Measurements from ENCODE around the gene SERPINA1.

The SERPINA1 gene

DNA sequence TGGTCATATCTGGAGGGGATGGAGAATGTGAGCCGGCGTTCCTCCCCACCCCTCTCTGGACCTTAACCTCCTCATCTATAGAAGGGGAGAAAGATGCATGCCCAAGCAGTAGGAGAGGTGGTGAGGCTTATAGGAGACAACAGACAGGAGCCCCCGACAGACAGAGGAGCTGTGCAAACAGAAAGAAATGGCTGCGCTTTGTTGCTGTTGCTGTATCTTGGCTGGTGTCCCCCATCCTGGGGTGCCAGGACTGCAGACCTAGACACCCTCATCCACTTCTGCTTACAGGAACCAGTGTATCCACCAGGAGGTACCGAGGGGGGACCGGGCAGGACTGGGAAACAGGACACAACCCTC is 397 bp downstream of the SERPINA1 start:
- Histone ChIP-seq H3K27me3 (ENCODE audit: control insufficient read depth, insufficient read depth, low read length) (no peaks in the 10 kb centered on the region), H3K9me3 (ENCODE audit: control insufficient read depth, insufficient read depth, low read length) (no peaks in the 10 kb centered on the region), H3K9ac (ENCODE audit: low read depth, low read length) (no peak overlapping the region), H3K4me1 (ENCODE audit: control insufficient read depth, insufficient read depth, low read length) (no peaks in the 10 kb centered on the region), H3K4me3 (ENCODE audit: low read depth, low read length) (no peak overlapping the region), H3K36me3 (ENCODE audit: control insufficient read depth, insufficient read depth, low read length) (no peaks in the 10 kb centered on the region)

DNA sequence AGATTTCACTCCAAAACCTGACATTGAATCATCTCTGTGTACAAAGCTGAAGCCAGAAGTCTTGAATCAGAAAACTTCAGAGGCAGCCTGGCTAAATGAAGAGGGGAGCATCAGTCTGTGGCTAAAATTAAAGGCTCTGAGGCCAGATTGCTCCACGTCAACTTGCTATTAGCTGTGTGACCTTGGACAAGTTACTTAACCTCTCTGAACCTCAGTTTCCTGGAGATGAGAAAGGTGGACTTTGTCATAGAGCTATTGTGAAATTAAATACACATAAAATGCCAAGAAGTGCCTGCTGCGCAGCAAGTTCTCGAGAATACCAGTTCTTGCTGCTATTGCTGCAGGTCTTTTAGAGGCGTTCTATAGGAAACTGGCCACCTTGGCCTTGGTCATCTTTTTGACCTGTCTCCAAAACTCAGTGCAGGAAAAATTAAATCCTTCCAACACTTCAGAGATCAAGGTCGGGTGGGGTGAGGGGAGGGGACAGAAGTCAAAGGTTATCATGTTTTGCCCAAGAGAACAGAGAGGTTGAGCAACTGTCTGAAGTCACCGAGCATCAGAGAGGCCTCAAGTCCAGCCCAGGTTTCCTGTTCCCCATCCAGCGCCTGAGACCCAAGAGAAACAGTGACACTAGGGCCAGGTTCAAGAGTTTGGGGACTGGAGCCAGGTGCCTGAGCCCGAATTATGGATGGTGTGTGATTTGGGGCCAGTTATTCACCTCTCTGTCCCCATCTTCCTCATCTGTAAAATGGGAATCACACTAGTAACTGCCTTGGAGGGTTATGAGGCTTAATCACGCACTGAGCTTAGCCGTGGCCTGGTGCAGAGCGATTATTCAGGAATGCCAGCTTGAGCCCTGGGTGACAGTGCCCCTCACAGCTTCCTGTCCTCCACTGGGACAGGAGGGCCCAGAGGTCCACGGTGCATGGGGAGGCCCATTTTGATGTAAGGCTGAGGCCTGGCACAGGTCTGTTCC is 1.1 kb downstream of the SERPINA1 start:
- Histone ChIP-seq H3K4me1 (ENCODE audit: control insufficient read depth, insufficient read depth, low read length) (peaks cover 3% of the 10 kb centered on the region), H3K9me3 (ENCODE audit: control insufficient read depth, insufficient read depth, low read length) (no peaks in the 10 kb centered on the region), H3K36me3 (ENCODE audit: control insufficient read depth, insufficient read depth, low read length) (no peaks in the 10 kb centered on the region), H3K4me3 (ENCODE audit: low read depth, low read length) (no peak overlapping the region), H3K9ac (ENCODE audit: low read depth, low read length) (no peak overlapping the region), H3K27me3 (ENCODE audit: control insufficient read depth, insufficient read depth, low read length) (no peaks in the 10 kb centered on the region)

DNA sequence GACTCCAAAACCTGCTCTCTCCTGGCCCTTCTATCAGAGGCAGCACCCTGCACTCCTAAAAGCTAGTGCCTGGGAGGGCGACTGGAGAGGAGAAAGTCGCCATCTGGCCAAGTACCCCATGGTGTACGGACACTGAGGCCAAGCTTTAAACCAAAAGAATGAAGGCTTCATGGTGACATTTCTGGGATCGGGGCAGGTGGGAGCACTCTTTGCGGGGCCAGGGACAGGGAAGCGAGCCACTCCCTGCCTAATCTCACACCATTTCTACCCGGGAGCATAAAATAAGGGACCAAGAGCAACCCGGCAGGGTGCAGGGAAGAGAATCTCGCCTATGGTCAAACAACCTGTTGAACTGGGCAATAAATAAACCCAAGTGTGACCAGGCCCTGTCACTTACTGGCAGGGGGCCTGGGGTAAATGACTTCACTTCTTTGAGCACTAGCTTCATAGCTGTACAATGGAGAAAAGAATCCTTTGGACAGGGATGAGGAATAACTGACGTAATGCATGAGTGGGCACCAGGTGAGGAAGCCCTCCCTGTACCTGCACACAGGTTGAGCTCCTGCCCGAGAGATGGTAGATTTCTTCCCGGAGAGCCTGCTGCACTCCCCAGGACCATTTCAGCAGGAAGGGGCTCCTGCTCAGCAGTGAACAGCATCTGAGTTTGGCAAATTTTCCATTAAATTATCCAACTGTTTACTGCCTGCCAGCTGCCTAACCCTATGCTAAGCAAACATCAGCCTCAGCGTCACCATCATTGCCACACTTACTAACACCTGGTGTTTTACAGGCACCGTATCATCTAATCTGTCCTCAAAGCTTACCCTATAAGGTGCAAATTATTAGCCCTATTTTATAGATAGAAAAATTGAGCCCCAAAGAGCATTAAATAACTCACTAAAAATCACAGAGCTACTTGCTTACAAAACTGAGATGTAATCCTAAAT is 2.0 kb downstream of the SERPINA1 start:
- Histone ChIP-seq H3K27me3 (ENCODE audit: control insufficient read depth, insufficient read depth, low read length) (no peaks in the 10 kb centered on the region), H3K36me3 (ENCODE audit: control insufficient read depth, insufficient read depth, low read length) (no peaks in the 10 kb centered on the region), H3K4me1 (ENCODE audit: control insufficient read depth, insufficient read depth, low read length) (peaks cover 5% of the 10 kb centered on the region), H3K4me3 (ENCODE audit: low read depth, low read length) (no peak overlapping the region), H3K9me3 (ENCODE audit: control insufficient read depth, insufficient read depth, low read length) (no peaks in the 10 kb centered on the region), H3K9ac (ENCODE audit: low read depth, low read length) (no peak overlapping the region)

DNA sequence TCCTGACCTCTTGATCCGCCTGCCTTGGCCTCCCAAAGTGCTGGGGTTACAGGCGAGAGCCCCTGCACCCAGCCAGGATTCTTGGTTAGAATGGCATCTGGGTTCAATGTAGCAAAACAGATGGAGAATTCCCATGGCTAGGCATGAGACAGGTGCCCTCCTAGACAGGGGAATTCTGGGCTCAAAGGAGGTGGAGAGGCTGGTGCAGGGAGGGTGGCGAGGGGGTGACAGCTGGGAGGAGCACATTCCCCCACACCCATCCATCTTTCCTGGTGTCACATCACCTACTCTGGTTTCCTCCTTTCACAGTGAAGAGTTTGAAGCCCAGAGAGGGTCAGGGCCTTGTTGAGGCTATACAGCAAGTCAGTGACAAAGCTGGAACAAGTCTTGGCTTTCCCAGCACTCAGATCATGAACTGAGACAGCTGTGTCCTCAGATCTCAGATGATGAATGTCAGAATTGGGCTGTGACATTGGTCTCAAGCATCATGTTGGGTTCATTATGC is 2.8 kb downstream of the SERPINA1 start:
- Histone ChIP-seq H3K36me3 (ENCODE audit: control insufficient read depth, insufficient read depth, low read length) (no peaks in the 10 kb centered on the region), H3K4me1 (ENCODE audit: control insufficient read depth, insufficient read depth, low read length) (peaks cover 5% of the 10 kb centered on the region), H3K4me3 (ENCODE audit: low read depth, low read length) (no peak overlapping the region), H3K9ac (ENCODE audit: low read depth, low read length) (no peak overlapping the region), H3K27me3 (ENCODE audit: control insufficient read depth, insufficient read depth, low read length) (no peaks in the 10 kb centered on the region), H3K9me3 (ENCODE audit: control insufficient read depth, insufficient read depth, low read length) (no peaks in the 10 kb centered on the region)

DNA sequence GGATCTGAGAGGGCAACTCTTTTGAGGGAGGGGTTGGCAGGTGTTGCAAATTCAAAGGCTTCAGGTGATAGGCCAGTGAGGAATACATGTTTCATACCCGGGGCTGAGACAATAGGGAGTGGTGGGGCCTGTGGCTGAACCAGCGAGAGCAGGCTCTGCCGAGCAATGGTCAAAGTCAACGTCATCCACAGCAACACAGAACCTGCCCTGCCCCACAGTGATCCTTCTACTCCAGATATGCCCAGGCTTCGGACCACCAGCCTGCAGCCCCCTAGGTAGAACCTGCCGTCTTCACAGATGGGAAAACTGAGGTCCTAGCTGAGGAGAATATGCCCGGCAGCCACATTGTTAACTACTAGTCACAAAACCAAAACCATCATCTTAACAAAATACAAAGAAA is 4.1 kb downstream of the SERPINA1 start:
- no peak overlapping the region for H3K4me3 ChIP-seq (ENCODE audit: low read depth, low read length)
- no peaks in the 10 kb centered on the region for H3K36me3 ChIP-seq (ENCODE audit: control insufficient read depth, insufficient read depth, low read length)
- H3K9me3 ChIP-seq (ENCODE audit: control insufficient read depth, insufficient read depth, low read length) = no peaks in the 10 kb centered on the region
- no peak overlapping the region for H3K9ac ChIP-seq (ENCODE audit: low read depth, low read length)
- no peaks in the 10 kb centered on the region for H3K27me3 ChIP-seq (ENCODE audit: control insufficient read depth, insufficient read depth, low read length)
- peaks cover 5% of the 10 kb centered on the region for H3K4me1 ChIP-seq (ENCODE audit: control insufficient read depth, insufficient read depth, low read length)

DNA sequence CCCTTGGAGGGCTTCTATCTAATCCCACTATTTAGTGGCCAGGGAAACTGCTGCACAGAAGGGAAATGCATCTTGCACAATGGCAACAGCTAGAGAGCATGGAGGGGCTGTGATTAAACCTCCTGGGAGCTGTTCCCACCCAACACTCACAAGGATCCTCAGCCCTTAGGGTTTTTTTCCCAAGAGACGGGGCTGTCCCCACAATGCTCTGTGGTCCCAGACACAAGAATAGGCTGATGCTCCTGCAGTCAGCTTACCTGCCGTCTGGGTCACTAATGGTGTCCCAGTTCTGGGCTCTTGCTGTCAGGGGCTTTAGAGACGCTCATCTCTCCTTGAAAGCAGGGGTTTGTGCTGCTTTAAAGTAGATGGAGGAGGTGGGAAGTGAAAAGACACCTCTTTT is 4.6 kb downstream of the SERPINA1 start:
- Histone ChIP-seq H3K4me3 (ENCODE audit: low read depth, low read length) (no peak overlapping the region), H3K4me1 (ENCODE audit: control insufficient read depth, insufficient read depth, low read length) (peaks cover 5% of the 10 kb centered on the region), H3K27me3 (ENCODE audit: control insufficient read depth, insufficient read depth, low read length) (no peaks in the 10 kb centered on the region), H3K9me3 (ENCODE audit: control insufficient read depth, insufficient read depth, low read length) (no peaks in the 10 kb centered on the region), H3K36me3 (ENCODE audit: control insufficient read depth, insufficient read depth, low read length) (no peaks in the 10 kb centered on the region), H3K9ac (ENCODE audit: low read depth, low read length) (no peak overlapping the region)

DNA sequence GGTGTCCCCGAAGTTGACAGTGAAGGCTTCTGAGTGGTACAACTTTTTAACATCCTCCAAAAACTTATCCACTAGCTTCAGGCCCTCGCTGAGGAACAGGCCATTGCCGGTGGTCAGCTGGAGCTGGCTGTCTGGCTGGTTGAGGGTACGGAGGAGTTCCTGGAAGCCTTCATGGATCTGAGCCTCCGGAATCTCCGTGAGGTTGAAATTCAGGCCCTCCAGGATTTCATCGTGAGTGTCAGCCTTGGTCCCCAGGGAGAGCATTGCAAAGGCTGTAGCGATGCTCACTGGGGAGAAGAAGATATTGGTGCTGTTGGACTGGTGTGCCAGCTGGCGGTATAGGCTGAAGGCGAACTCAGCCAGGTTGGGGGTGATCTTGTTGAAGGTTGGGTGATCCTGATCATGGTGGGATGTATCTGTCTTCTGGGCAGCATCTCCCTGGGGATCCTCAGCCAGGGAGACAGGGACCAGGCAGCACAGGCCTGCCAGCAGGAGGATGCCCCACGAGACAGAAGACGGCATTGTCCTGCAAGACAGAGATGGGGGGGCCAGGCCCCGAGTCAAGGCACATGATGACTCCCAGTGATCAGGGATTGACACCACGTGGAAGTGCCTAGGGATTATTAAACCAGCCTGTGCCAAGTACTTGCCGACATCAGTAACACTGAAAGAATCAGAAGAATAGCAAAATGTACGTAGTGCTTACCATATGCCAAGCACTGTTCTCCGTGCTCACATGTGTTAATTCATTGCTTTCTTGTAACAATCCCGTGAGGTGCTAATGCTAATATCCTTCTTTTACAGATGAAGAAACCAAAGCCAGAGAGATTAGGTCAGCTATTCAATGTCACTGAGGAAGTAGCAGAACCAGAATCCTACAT is 5.4 kb downstream of the SERPINA1 start:
- H3K4me3 ChIP-seq (ENCODE audit: low read depth, low read length) = no peak overlapping the region
- H3K36me3 ChIP-seq (ENCODE audit: control insufficient read depth, insufficient read depth, low read length) = no peaks in the 10 kb centered on the region
- no peaks in the 10 kb centered on the region for H3K27me3 ChIP-seq (ENCODE audit: control insufficient read depth, insufficient read depth, low read length)
- H3K9me3 ChIP-seq (ENCODE audit: control insufficient read depth, insufficient read depth, low read length) = no peaks in the 10 kb centered on the region
- H3K9ac ChIP-seq (ENCODE audit: low read depth, low read length) = no peak overlapping the region
- H3K4me1 ChIP-seq (ENCODE audit: control insufficient read depth, insufficient read depth, low read length) = peaks cover 5% of the 10 kb centered on the region

DNA sequence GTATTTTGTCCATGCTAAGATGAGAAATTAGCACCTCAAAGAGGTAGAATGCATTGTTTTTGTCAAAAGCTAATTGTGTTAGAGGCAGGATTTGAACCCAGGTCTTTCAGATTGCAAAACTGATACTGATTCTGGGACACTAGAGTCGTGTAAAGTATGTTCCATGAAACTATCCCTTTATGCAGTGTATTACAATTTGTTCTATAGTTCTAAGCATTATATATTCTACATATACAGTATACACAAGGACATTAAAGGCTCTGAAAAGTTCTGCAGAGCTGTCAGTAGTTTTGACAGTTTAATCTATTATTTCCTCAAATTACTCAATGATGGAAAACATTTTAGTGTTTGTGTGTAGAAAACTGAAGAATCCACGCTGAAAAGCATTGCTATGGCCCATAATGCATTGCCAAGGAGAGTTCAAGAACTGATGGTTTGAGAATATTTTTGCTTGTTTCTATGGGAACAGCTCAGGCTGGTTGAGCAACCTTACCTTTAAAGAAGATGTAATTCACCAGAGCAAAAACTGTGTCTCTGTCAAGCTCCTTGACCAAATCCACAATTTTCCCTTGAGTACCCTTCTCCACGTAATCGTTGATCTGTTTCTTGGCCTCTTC is 6.2 kb downstream of the SERPINA1 start:
- H3K4me3 ChIP-seq (ENCODE audit: low read depth, low read length) = no peak overlapping the region
- H3K36me3 ChIP-seq (ENCODE audit: control insufficient read depth, insufficient read depth, low read length) = no peaks in the 10 kb centered on the region
- no peaks in the 10 kb centered on the region for H3K9me3 ChIP-seq (ENCODE audit: control insufficient read depth, insufficient read depth, low read length)
- no peak overlapping the region for H3K9ac ChIP-seq (ENCODE audit: low read depth, low read length)
- no peaks in the 10 kb centered on the region for H3K27me3 ChIP-seq (ENCODE audit: control insufficient read depth, insufficient read depth, low read length)
- H3K4me1 ChIP-seq (ENCODE audit: control insufficient read depth, insufficient read depth, low read length) = peaks cover 5% of the 10 kb centered on the region

DNA sequence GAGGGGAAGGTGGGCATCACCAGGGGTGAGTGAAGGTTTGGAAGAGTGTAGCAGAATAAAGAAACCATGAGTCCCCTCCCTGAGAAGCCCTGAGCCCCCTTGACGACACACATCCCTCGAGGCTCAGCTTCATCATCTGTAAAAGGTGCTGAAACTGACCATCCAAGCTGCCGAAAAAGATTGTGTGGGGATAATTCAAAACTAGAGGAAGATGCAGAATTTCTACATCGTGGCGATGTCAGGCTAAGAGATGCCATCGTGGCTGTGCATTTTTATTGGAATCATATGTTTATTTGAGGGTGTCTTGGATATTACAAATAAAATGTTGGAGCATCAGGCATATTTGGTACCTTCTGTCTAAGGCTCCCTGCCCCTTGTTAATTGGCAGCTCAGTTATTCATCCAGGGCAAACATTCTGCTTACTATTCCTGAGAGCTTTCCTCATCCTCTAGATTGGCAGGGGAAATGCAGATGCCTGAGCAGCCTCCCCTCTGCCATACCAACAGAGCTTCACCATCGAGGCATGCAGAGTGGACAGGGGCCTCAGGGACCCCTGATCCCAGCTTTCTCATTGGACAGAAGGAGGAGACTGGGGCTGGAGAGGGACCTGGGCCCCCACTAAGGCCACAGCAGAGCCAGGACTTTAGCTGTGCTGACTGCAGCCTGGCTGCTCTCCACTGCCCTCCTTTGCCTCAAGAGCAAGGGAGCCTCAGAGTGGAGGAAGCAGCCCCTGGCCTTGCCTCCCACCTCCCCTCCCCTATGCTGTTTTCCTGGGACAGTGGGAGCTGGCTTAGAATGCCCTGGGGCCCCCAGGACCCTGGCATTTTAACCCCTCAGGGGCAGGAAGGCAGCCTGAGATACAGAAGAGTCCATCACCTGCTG is 7.0 kb downstream of the SERPINA1 start:
- no peaks in the 10 kb centered on the region for H3K9me3 ChIP-seq (ENCODE audit: control insufficient read depth, insufficient read depth, low read length)
- no peak overlapping the region for H3K9ac ChIP-seq (ENCODE audit: low read depth, low read length)
- H3K4me3 ChIP-seq (ENCODE audit: low read depth, low read length) = no peak overlapping the region
- H3K27me3 ChIP-seq (ENCODE audit: control insufficient read depth, insufficient read depth, low read length) = no peaks in the 10 kb centered on the region
- no peaks in the 10 kb centered on the region for H3K36me3 ChIP-seq (ENCODE audit: control insufficient read depth, insufficient read depth, low read length)
- peaks cover 5% of the 10 kb centered on the region for H3K4me1 ChIP-seq (ENCODE audit: control insufficient read depth, insufficient read depth, low read length)

Measured in iPS-15b (cell line).